Hepatocyte (in vitro differentiated cells): ENCODE results near the gene WFDC8.

Experiments used
- EZH2phosphoT487 ChIP-seq: fragments of 200-600 bp; sonication (generic); IDR thresholded peaks from one replicate; pipeline ENCODE4 v1.6.1; 2018; ENCODE audit warnings: antibody characterized with exemption, mild to moderate bottlenecking, low read depth, moderate library complexity; ENCODE audit not compliant: unreplicated experiment, severe bottlenecking
- TF ChIP-seq, protein P1 (sequence below): fragments of 200-600 bp; sonication (generic); IDR thresholded peaks from 2 replicates; pipeline ENCODE4 v1.5.1; 2016; ENCODE audit warnings: antibody characterized with exemption, mild to moderate bottlenecking; ENCODE audit not compliant: poor library complexity

DNA sequence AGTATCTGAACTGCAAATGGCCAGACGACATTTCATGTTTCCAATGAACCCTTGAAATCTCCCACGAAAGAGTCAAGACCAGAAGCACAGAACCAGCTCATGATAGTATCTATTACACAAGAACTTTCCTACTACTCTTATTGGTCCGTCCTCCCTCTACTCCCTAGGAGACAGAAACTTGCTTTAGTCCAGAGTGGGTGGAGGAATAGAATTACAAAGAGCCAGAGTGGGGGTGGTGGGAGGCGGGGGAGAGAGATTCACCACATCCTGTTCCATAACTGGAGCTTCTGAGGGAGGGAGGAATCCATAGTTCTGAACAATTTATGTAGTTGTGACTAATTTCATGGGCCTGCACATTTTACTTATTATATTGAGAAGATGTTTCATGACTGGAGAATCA, 32.0 kb upstream of the WFDC8 start:
- TF ChIP-seq, protein P1, sequence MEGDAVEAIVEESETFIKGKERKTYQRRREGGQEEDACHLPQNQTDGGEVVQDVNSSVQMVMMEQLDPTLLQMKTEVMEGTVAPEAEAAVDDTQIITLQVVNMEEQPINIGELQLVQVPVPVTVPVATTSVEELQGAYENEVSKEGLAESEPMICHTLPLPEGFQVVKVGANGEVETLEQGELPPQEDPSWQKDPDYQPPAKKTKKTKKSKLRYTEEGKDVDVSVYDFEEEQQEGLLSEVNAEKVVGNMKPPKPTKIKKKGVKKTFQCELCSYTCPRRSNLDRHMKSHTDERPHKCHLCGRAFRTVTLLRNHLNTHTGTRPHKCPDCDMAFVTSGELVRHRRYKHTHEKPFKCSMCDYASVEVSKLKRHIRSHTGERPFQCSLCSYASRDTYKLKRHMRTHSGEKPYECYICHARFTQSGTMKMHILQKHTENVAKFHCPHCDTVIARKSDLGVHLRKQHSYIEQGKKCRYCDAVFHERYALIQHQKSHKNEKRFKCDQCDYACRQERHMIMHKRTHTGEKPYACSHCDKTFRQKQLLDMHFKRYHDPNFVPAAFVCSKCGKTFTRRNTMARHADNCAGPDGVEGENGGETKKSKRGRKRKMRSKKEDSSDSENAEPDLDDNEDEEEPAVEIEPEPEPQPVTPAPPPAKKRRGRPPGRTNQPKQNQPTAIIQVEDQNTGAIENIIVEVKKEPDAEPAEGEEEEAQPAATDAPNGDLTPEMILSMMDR = no peak
- TF ChIP-seq EZH2phosphoT487 = no peak
